GM23338 (cell line): ENCODE data around the gene ISCU. TPM values are rescaled to one million over a fixed set of nuclear protein-coding genes. Genes with fewer than 3 reads are reported as not detected.

Experiments used
- ATAC-seq: fragments of 200-7000 bp; cut with Tn5 transposase; 3 replicates; pipeline ENCODE4 v1.9.1; 2020
- DNase-seq: peaks from one replicate; pipeline ENCODE4 v3.0.0-alpha.2; 2015; ENCODE audit warnings: low spot score
- H2AFZ ChIP-seq: fragments of 200-600 bp; sonication (generic); 2 replicates; pipeline ENCODE4 v1.8.0; 2016; ENCODE audit warnings: antibody characterized with exemption, mild to moderate bottlenecking, moderate library complexity
- H3F3A ChIP-seq: fragments of 200-600 bp; sonication (generic); replicated peaks from 2 replicates; pipeline ENCODE4 v1.8.0; 2017; ENCODE audit warnings: antibody characterized with exemption, mixed run types, low read depth
- H3K27ac ChIP-seq: fragments of 200-600 bp; sonication (generic); 2 replicates; pipeline ENCODE4 v1.6.1; 2016; ENCODE audit warnings: low read depth
- H3K27me3 ChIP-seq: fragments of 200-600 bp; sonication (generic); 2 replicates; pipeline ENCODE4 v1.8.0; 2016; ENCODE audit warnings: mild to moderate bottlenecking, mixed run types, moderate library complexity; ENCODE audit not compliant: insufficient read depth
- H3K36me3 ChIP-seq: fragments of 200-600 bp; sonication (generic); 2 replicates; pipeline ENCODE4 v1.8.0; 2016; ENCODE audit warnings: mild to moderate bottlenecking; ENCODE audit not compliant: insufficient read depth
- H3K4me1 ChIP-seq: fragments of 200-600 bp; sonication (generic); 2 replicates; pipeline ENCODE4 v1.8.0; 2016; ENCODE audit warnings: mild to moderate bottlenecking, moderate library complexity; ENCODE audit not compliant: insufficient read depth
- H3K4me2 ChIP-seq: fragments of 200-600 bp; sonication (generic); 2 replicates; pipeline ENCODE4 v1.7.1; 2017; ENCODE audit warnings: mixed run types
- H3K4me3 ChIP-seq: fragments of 200-600 bp; sonication (generic); 2 replicates; pipeline ENCODE4 v1.6.1; 2016; ENCODE audit warnings: mixed run types
- H3K79me2 ChIP-seq: fragments of 200-600 bp; sonication (generic); replicated peaks from 2 replicates; pipeline ENCODE4 v1.8.0; 2017; ENCODE audit warnings: mild to moderate bottlenecking; ENCODE audit not compliant: insufficient read depth
- H3K9me2 ChIP-seq: fragments of 200-600 bp; sonication (generic); 2 replicates; pipeline ENCODE4 v1.8.0; 2017; ENCODE audit not compliant: insufficient read depth
- H4K20me1 ChIP-seq: fragments of 200-600 bp; sonication (generic); replicated peaks from 2 replicates; pipeline ENCODE4 v1.8.0; 2017; ENCODE audit warnings: mild to moderate bottlenecking; ENCODE audit not compliant: insufficient read depth
- H3K27ac Mint-ChIP-seq: 2 replicates; pipeline ENCODE4 v1.8.0; 2020; ENCODE audit warnings: inconsistent platforms, mild to moderate bottlenecking, moderate library complexity, mixed read lengths
- H3K27me3 Mint-ChIP-seq: 3 replicates; pipeline ENCODE4 v1.8.0; 2022; ENCODE audit warnings: low read depth, mild to moderate bottlenecking, moderate library complexity, mixed read lengths, inconsistent platforms; ENCODE audit not compliant: insufficient read depth, poor library complexity
- H3K36me3 Mint-ChIP-seq: 3 replicates; pipeline ENCODE4 v1.8.0; 2021; ENCODE audit warnings: low read depth, mild to moderate bottlenecking, inconsistent platforms, moderate library complexity, mixed read lengths
- H3K4me1 Mint-ChIP-seq: 3 replicates; pipeline ENCODE4 v1.8.0; 2020; ENCODE audit warnings: mild to moderate bottlenecking, inconsistent platforms, mixed read lengths
- H3K4me3 Mint-ChIP-seq: 3 replicates; pipeline ENCODE4 v1.8.0; 2021; ENCODE audit warnings: moderate library complexity, mild to moderate bottlenecking, inconsistent platforms, mixed read lengths
- H3K9me3 Mint-ChIP-seq: 3 replicates; pipeline ENCODE4 v1.8.0; 2020; ENCODE audit warnings: moderate library complexity, mild to moderate bottlenecking, inconsistent platforms, mixed read lengths
- ETS1 ChIP-seq: IDR thresholded peaks from 2 replicates; pipeline ENCODE4 v1.6.1; 2016; ENCODE audit warnings: antibody characterized with exemption
- EZH2 ChIP-seq: fragments of 200-600 bp; sonication (generic); IDR thresholded peaks from one replicate; pipeline ENCODE4 v1.8.0; 2017; ENCODE audit warnings: antibody characterized with exemption, mild to moderate bottlenecking, low read depth; ENCODE audit not compliant: unreplicated experiment
- EZH2phosphoT487 ChIP-seq: fragments of 200-600 bp; sonication (generic); IDR thresholded peaks from one replicate; pipeline ENCODE4 v1.8.1; 2018; ENCODE audit warnings: antibody characterized with exemption; ENCODE audit not compliant: unreplicated experiment
- NANOG ChIP-seq: IDR thresholded peaks from 2 replicates; pipeline ENCODE4 v1.6.1; 2016; ENCODE audit warnings: antibody characterized with exemption, borderline replicate concordance
- POLR2AphosphoS5 ChIP-seq: IDR thresholded peaks from 2 replicates; pipeline ENCODE4 v1.6.1; 2016; ENCODE audit warnings: antibody characterized with exemption, low read depth
- REST ChIP-seq: IDR thresholded peaks from one replicate; pipeline ENCODE4 v1.6.1; 2018; ENCODE audit warnings: antibody characterized with exemption; ENCODE audit not compliant: unreplicated experiment
- STAT1 ChIP-seq: IDR thresholded peaks from one replicate; pipeline ENCODE4 v1.6.1; 2016; ENCODE audit warnings: antibody characterized with exemption; ENCODE audit not compliant: unreplicated experiment
- ZNF331 ChIP-seq: fragments of 250-450 bp; sonication (Bioruptor Pico); IDR thresholded peaks from 2 replicates; pipeline ENCODE4 v1.5.0; 2020; ENCODE audit warnings: low read depth, mild to moderate bottlenecking, moderate library complexity
- ZNF462 ChIP-seq: fragments of 250-450 bp; sonication (Bioruptor Pico); IDR thresholded peaks from 2 replicates; pipeline ENCODE4 v1.5.0; 2020; ENCODE audit warnings: mild to moderate bottlenecking, moderate library complexity
- polyA plus RNA-seq: library from polyadenylated mRNA; unstranded; fragments of >200 nt; fragmentation: Nextera tagmentation; extraction: Ambion mirVana; gene quantifications from 2 replicates; pipeline ENCODE4 v1.2.1, GENCODE V29; 2016
- total RNA-seq: library from RNA; depleted of rRNA; stranded (reverse); fragments of >200 nt; shearing (Covaris generic); gene quantifications from 2 replicates; pipeline ENCODE4 v1.2.3, GENCODE V29; 2014

ISCU gene
- total and polyA plus RNA-seq, 2 experiments from 2014 or later: 123 to 129 TPM

- Histone ChIP-seq H3K79me2 (no peaks in the 10 kb centered on the region), H4K20me1 (no peaks in the 10 kb centered on the region), H3K27ac (no peak overlapping the region), H3K4me3 (no peak overlapping the region), H3K9me2 (no peaks in the 10 kb centered on the region), H2AFZ (peak overlapping the region; percentile 93), H3K4me2 (peak overlapping the region; percentile 38; the same call in 1 of the 2 replicates), H3K4me1 (no peaks in the 10 kb centered on the region; the same call in 1 of the 2 replicates), H3F3A (no peaks in the 10 kb centered on the region), H3K36me3 (no peaks in the 10 kb centered on the region), H3K27me3 (no peaks in the 10 kb centered on the region)
- TF ChIP-seq ZNF462 (no peak), EZH2 (no peak), STAT1 (no peak), POLR2AphosphoS5 (no peak), REST (no peak), EZH2phosphoT487 (no peak), ZNF331 (CRISPR knock-in tag) (no peak), NANOG (no peak), ETS1 (no peak)
- H3K4me3 Mint-ChIP-seq: no peak overlapping the region
- H3K27ac Mint-ChIP-seq: no peak overlapping the region; the same call in 1 of the 2 replicates
- H3K36me3 Mint-ChIP-seq: no peaks in the 10 kb centered on the region
- no peaks in the 10 kb centered on the region for H3K9me3 Mint-ChIP-seq
- ATAC-seq: peak; percentile 79
- peaks cover 6% of the 10 kb centered on the region for H3K27me3 Mint-ChIP-seq
- peaks cover 19% of the 10 kb centered on the region for H3K4me1 Mint-ChIP-seq
- DNase-seq: no peak
Observed at GRCh38 chr12:108589028-108589839, 26.8 kb downstream of the ISCU start.
